SU-DHL-6 (cell line): Measurements from ENCODE around the gene ROBO2.

Experiments used
- EZH2phosphoT487 ChIP-seq: fragments of 200-600 bp; sonication (generic), shearing (Covaris generic); conservative IDR thresholded peaks from 2 replicates; pipeline ENCODE4 v1.6.1; 2018; ENCODE audit warnings: mild to moderate bottlenecking, antibody characterized with exemption, low read length, moderate library complexity, mixed read lengths
- TF ChIP-seq, protein P1 (sequence below): fragments of 200-600 bp; sonication (generic); IDR thresholded peaks from one replicate; pipeline ENCODE4 v1.5.1; 2017; ENCODE audit warnings: antibody characterized with exemption, mild to moderate bottlenecking, low read length, moderate library complexity; ENCODE audit not compliant: insufficient read depth, poor library complexity, severe bottlenecking

DNA sequence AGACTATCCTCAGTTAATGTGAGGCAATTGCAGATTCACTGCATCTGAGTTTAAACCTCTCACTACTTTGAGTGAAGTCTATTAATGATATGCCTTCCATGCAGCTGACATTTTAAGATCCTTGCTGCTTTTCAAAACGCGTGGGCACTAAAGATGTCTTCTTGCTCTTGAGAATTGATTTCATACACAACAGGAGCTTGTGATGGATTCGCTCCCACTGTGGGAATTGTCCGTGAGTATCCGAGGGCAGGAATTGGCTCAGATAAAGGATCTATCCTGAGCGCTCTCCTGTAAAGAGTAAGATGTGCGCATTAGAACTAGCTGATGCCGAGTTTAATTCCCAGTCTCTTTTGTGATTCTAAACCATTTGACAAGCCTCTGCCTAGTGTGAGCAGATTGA is 167.9 kb downstream of the ROBO2 start:
- TF ChIP-seq, protein P1, sequence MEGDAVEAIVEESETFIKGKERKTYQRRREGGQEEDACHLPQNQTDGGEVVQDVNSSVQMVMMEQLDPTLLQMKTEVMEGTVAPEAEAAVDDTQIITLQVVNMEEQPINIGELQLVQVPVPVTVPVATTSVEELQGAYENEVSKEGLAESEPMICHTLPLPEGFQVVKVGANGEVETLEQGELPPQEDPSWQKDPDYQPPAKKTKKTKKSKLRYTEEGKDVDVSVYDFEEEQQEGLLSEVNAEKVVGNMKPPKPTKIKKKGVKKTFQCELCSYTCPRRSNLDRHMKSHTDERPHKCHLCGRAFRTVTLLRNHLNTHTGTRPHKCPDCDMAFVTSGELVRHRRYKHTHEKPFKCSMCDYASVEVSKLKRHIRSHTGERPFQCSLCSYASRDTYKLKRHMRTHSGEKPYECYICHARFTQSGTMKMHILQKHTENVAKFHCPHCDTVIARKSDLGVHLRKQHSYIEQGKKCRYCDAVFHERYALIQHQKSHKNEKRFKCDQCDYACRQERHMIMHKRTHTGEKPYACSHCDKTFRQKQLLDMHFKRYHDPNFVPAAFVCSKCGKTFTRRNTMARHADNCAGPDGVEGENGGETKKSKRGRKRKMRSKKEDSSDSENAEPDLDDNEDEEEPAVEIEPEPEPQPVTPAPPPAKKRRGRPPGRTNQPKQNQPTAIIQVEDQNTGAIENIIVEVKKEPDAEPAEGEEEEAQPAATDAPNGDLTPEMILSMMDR, result no peak
- no peak for TF ChIP-seq EZH2phosphoT487
